ENCODE results near the gene PDXK.

GRCh38 chr21:43739621-43740435 lies 20.9 kb downstream of the PDXK start:
- TF ChIP-seq CTCF (IDR thresholded peaks at IDR 0.05; ENCODE audit: poor library complexity, severe bottlenecking) (no peak), POLR2AphosphoS5 (IDR thresholded peaks at IDR 0.05) (no peak), EZH2 (IDR thresholded peaks at IDR 0.05; ENCODE audit: borderline replicate concordance, insufficient read depth, low read length, poor library complexity, severe bottlenecking) (no peak), RAD21 (conservative IDR thresholded peaks at IDR 0.05) (no peak), SMC3 (conservative IDR thresholded peaks at IDR 0.05; ENCODE audit: poor library complexity) (no peak), EP300 (conservative IDR thresholded peaks at IDR 0.05; ENCODE audit: poor library complexity, severe bottlenecking) (no peak), TAF1 (IDR thresholded peaks at IDR 0.05; ENCODE audit: low read depth) (no peak)
- TF ChIP-seq, protein P1, sequence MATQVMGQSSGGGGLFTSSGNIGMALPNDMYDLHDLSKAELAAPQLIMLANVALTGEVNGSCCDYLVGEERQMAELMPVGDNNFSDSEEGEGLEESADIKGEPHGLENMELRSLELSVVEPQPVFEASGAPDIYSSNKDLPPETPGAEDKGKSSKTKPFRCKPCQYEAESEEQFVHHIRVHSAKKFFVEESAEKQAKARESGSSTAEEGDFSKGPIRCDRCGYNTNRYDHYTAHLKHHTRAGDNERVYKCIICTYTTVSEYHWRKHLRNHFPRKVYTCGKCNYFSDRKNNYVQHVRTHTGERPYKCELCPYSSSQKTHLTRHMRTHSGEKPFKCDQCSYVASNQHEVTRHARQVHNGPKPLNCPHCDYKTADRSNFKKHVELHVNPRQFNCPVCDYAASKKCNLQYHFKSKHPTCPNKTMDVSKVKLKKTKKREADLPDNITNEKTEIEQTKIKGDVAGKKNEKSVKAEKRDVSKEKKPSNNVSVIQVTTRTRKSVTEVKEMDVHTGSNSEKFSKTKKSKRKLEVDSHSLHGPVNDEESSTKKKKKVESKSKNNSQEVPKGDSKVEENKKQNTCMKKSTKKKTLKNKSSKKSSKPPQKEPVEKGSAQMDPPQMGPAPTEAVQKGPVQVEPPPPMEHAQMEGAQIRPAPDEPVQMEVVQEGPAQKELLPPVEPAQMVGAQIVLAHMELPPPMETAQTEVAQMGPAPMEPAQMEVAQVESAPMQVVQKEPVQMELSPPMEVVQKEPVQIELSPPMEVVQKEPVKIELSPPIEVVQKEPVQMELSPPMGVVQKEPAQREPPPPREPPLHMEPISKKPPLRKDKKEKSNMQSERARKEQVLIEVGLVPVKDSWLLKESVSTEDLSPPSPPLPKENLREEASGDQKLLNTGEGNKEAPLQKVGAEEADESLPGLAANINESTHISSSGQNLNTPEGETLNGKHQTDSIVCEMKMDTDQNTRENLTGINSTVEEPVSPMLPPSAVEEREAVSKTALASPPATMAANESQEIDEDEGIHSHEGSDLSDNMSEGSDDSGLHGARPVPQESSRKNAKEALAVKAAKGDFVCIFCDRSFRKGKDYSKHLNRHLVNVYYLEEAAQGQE (IDR thresholded peaks at IDR 0.05; ENCODE audit: borderline replicate concordance) = no peak
